SU-DHL-6 (cell line): ENCODE results near the gene DOK7.

ENCODE experiments used
- H2AFZ ChIP-seq: fragments of 200-600 bp; sonication (generic); 2 replicates; pipeline ENCODE4 v1.6.1; 2014; ENCODE audit warnings: low read depth, mild to moderate bottlenecking, moderate library complexity, mixed read lengths, antibody characterized with exemption, low read length; ENCODE audit not compliant: severe bottlenecking
- H3F3A ChIP-seq: fragments of 200-600 bp; shearing (Covaris generic); 2 replicates; pipeline ENCODE4 v1.6.0; 2016; ENCODE audit warnings: antibody characterized with exemption, mild to moderate bottlenecking; ENCODE audit not compliant: insufficient read depth
- H3K27ac ChIP-seq: fragments of 200-600 bp; sonication (generic); 2 replicates; pipeline ENCODE4 v1.5.1; 2016; ENCODE audit warnings: low read depth, mild to moderate bottlenecking, low read length, moderate library complexity, mixed read lengths
- H3K27me3 ChIP-seq: fragments of 200-600 bp; sonication (generic), shearing (Covaris generic); 2 replicates; pipeline ENCODE4 v1.6.0; 2014; ENCODE audit warnings: mild to moderate bottlenecking, low read length
- H3K36me3 ChIP-seq: fragments of 200-600 bp; sonication (generic); 2 replicates; pipeline ENCODE4 v1.6.1; 2014; ENCODE audit warnings: mild to moderate bottlenecking, low read length, mixed read lengths
- H3K4me2 ChIP-seq: fragments of 300-600, 200-600 bp; shearing (Covaris generic), sonication (generic); 2 replicates; pipeline ENCODE4 v1.6.0; 2014; ENCODE audit warnings: low read length, low read depth, mild to moderate bottlenecking; ENCODE audit not compliant: poor library complexity, severe bottlenecking
- H3K4me3 ChIP-seq: fragments of 200-600 bp; sonication (generic); 2 replicates; pipeline ENCODE4 v1.5.1; 2014; ENCODE audit warnings: antibody characterized with exemption, low read length, mild to moderate bottlenecking, mixed read lengths; ENCODE audit not compliant: insufficient read depth, poor library complexity, severe bottlenecking
- H3K79me2 ChIP-seq: fragments of 200-600 bp; sonication (generic); 2 replicates; pipeline ENCODE4 v1.6.1; 2014; ENCODE audit warnings: mild to moderate bottlenecking, low read length, moderate library complexity; ENCODE audit not compliant: insufficient read depth
- H3K9ac ChIP-seq: fragments of 200-600 bp; sonication (generic); 2 replicates; pipeline ENCODE4 v1.7.0; 2014; ENCODE audit warnings: mild to moderate bottlenecking, low read length
- H3K9me2 ChIP-seq: fragments of 200-600 bp; sonication (generic); replicated peaks from 2 replicates; pipeline ENCODE4 v1.6.1; 2014; ENCODE audit warnings: low read length; ENCODE audit not compliant: insufficient read depth
- H3K9me3 ChIP-seq: fragments of 200-600 bp; sonication (generic); 2 replicates; pipeline ENCODE4 v1.6.1; 2014; ENCODE audit warnings: low read length, mixed read lengths; ENCODE audit not compliant: insufficient read depth
- H4K20me1 ChIP-seq: fragments of 200-600 bp; sonication (generic); 2 replicates; pipeline ENCODE4 v1.6.1; 2014; ENCODE audit warnings: low read depth, mild to moderate bottlenecking, antibody characterized with exemption, low read length, moderate library complexity, mixed read lengths
- CTCF ChIP-seq: fragments of 200-600 bp; sonication (generic); IDR thresholded peaks from one replicate; pipeline ENCODE4 v1.5.1; 2017; ENCODE audit warnings: antibody characterized with exemption, mild to moderate bottlenecking, low read length, moderate library complexity; ENCODE audit not compliant: insufficient read depth, poor library complexity, severe bottlenecking
- EZH2phosphoT487 ChIP-seq: fragments of 200-600 bp; sonication (generic), shearing (Covaris generic); conservative IDR thresholded peaks from 2 replicates; pipeline ENCODE4 v1.6.1; 2018; ENCODE audit warnings: mild to moderate bottlenecking, antibody characterized with exemption, low read length, moderate library complexity, mixed read lengths

The DOK7 gene

GRCh38 chr4:3437998-3438846 lies 24.9 kb upstream of the DOK7 start:
- no peaks in the 10 kb centered on the region for H3K9me2 ChIP-seq
- H3K27ac ChIP-seq = no peak overlapping the region
- H3K27me3 ChIP-seq = no peaks in the 10 kb centered on the region
- H3K9me3 ChIP-seq = no peaks in the 10 kb centered on the region
- no peak overlapping the region for H3K9ac ChIP-seq
- no peak overlapping the region for H3K4me3 ChIP-seq
- H3K36me3 ChIP-seq = no peaks in the 10 kb centered on the region
- TF ChIP-seq CTCF (no peak), EZH2phosphoT487 (no peak)
- no peaks in the 10 kb centered on the region for H3K79me2 ChIP-seq
- H2AFZ ChIP-seq = no peak overlapping the region
- no peaks in the 10 kb centered on the region for H3F3A ChIP-seq
- no peaks in the 10 kb centered on the region for H4K20me1 ChIP-seq
- no peak overlapping the region for H3K4me2 ChIP-seq

- Histone ChIP-seq H3F3A (no peaks in the 10 kb centered on the region), H3K9me3 (no peaks in the 10 kb centered on the region), H3K79me2 (no peaks in the 10 kb centered on the region), H3K9me2 (no peaks in the 10 kb centered on the region), H3K4me2 (no peak overlapping the region), H3K4me3 (no peak overlapping the region), H3K27me3 (no peaks in the 10 kb centered on the region), H3K27ac (no peak overlapping the region), H2AFZ (no peak overlapping the region), H4K20me1 (no peaks in the 10 kb centered on the region), H3K36me3 (no peaks in the 10 kb centered on the region), H3K9ac (no peak overlapping the region)
- TF ChIP-seq EZH2phosphoT487 (no peak), CTCF (no peak)
Observed at GRCh38 chr4:3438847-3439180, 24.3 kb upstream of the DOK7 start.

- no peak overlapping the region for H3K9ac ChIP-seq
- H4K20me1 ChIP-seq = no peaks in the 10 kb centered on the region
- no peak overlapping the region for H3K4me3 ChIP-seq
- no peak for TF ChIP-seq EZH2phosphoT487
- no peak for TF ChIP-seq CTCF
- no peaks in the 10 kb centered on the region for H3K36me3 ChIP-seq
- H2AFZ ChIP-seq = no peak overlapping the region
- no peaks in the 10 kb centered on the region for H3K27me3 ChIP-seq
- H3K79me2 ChIP-seq = no peaks in the 10 kb centered on the region
- H3K4me2 ChIP-seq = no peak overlapping the region
- no peaks in the 10 kb centered on the region for H3K9me2 ChIP-seq
- no peaks in the 10 kb centered on the region for H3F3A ChIP-seq
- H3K27ac ChIP-seq = no peak overlapping the region
- H3K9me3 ChIP-seq = no peaks in the 10 kb centered on the region
Observed at GRCh38 chr4:3439391-3439790, 23.7 kb upstream of the DOK7 start.
